HG02852 (cell line): ENCODE data around the gene RBFA.
"Not testable (repeated sequence)": the region's sequence is repeated elsewhere in the genome, so short reads cannot be mapped to it uniquely, and the experiment has no call there.

Source experiments
- ATAC-seq: cut with Tn5 transposase; IDR thresholded peaks from one replicate; pipeline ENCODE4 v1.9.1; 2021; ENCODE audit warnings: mild to moderate bottlenecking, moderate library complexity; ENCODE audit not compliant: unreplicated experiment

Gene RBFA

DNA sequence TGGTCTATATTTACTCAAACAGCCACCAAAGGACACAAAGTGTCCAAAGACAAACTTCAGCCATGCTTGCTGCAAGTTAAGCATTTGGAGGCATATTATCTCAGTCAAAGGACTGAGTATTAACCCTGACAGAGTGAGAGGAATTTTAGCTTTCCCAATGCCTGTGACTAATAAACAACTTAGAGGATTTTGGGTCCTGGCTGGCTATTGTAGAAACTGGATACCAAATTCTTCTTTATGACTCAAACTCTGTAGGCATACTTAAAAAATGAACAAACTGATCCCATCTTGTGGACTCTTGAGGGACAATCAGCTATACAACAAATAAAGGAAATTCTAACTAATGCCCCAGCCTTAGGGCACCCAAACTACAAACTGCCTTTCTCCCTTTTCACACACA is 6.5 kb upstream of the RBFA start:
- not testable (repeated sequence) for ATAC-seq

- ATAC-seq = no peak
Measured at GRCh38 chr18:80029690-80030089, 4.5 kb upstream of the RBFA start.

GRCh38 chr18:80033181-80034067 is 810 bp upstream of the RBFA start:
- ATAC-seq = peak; percentile 40

- ATAC-seq = no peak
Measured at GRCh38 chr18:80034852-80035406, 695 bp downstream of the RBFA start.

DNA sequence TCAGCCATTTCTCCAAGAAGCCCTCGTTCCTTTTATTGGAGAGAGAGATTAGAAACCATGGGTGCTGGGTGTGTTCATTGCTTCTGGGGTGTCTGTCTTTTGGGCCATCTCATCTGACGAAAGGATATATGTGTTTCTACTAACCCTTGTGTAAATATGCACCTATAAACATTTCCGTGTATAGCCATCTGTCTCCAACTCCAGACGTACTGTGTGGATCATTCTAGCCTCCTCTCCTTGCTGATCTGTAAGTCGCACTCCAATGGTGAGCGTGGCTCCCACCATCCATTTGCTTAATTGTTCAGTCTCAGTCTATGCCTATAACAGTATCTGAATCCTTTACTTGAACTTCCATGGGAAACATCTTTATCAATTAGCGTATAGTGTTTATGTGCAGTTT is 1.8 kb downstream of the RBFA start:
- no peak for ATAC-seq

DNA sequence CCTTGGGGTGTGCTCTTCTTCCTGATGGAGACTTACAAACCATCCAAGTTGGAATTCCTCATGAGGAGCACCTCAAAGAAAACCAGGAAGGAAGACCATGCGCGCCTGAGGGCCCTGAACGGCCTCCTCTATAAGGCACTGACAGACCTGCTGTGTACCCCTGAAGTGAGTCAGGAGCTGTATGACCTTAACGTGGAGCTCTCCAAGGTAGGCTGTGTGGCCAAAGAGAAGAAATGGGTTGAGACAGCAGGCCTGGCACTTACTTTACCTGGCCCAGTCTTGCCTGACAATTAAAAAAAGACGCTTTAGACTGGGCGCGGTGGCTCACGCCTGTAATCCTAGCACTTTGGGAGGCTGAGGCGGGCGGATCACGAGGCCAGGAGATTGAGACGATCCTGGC is 3.1 kb downstream of the RBFA start:
- no peak for ATAC-seq

DNA sequence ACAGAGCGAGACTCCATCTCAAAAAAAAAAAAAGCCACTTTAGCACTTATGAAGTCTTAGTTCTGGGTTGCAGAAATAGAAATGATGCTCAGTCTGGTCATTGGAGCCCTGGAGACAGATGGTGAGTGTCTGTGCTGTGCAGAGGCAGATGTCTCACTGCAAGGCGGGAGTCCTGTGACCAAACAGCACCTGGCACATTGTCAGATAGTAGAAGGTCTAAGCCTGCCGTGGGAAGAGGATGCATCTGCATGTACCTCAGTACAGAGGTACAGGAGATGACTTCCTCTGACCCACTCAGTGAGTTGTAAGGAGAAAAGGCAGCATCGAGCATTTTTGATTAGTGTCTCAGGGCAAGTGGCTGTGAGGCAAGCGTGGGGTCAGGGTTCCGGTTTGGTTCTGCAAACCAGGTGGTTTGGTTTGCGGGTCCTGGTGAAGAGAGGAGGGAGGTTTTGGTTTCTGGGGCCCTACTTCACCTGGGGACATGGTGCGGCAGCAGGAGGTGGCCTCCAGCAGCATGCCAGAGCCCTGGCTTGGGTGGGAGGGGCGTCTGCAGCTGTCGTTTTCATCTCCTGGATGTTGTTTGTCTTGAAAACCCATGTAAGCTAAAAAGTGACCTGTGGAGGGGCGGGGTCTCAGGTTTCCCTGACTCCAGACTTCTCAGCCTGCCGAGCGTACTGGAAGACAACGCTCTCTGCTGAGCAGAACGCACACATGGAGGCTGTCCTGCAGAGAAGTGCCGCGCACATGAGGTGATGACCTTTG is 3.8 kb downstream of the RBFA start:
- no peak for ATAC-seq

- no peak for ATAC-seq
Measured at GRCh38 chr18:80040515-80040914, 6.3 kb downstream of the RBFA start.

DNA sequence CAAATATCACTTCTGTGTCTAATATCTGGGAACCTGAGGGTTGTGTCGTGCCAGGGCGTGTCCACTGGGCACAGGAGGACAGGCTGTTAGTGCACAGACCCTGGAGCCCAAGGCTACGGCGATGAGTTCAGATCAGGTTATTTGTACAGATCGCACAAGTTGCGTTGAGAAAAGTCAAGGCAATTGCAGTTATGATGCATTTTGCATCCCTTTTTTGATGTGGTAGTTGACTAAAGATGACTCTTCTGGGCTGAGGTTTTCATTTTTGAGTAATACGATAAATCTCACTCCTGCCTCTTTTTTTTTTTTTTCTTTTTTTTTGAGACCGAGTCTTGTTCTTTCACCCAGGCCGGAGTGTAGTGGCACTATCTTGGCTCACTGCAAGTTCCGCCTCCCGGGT is 7.2 kb downstream of the RBFA start:
- ATAC-seq = no peak

GRCh38 chr18:80042785-80043184 is 8.6 kb downstream of the RBFA start:
- ATAC-seq = no peak

GRCh38 chr18:80044072-80044471 is 9.8 kb downstream of the RBFA start:
- ATAC-seq = no peak

GRCh38 chr18:80046011-80046410 is 11.8 kb downstream of the RBFA start:
- ATAC-seq = no peak

DNA sequence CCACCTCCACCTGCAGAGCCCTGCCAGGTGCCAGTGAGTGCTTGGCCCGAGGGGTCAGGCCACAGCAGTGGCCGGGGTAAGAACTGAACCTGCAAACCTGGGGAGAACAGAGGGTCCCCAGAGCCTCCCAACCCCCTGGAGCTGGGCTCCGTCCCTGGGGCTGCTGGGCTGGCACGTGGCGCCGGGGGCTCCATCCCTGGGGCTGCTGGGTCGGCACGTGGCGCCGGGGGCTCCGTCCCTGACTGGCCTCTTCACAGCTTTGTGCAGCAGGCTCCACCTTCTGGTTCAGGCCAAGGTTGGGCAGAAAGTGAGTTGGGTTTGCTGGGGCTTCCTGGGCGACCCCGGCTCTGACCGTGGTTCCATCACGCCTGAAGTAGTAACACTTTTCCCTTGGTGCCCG is 12.2 kb downstream of the RBFA start:
- ATAC-seq = no peak

DNA sequence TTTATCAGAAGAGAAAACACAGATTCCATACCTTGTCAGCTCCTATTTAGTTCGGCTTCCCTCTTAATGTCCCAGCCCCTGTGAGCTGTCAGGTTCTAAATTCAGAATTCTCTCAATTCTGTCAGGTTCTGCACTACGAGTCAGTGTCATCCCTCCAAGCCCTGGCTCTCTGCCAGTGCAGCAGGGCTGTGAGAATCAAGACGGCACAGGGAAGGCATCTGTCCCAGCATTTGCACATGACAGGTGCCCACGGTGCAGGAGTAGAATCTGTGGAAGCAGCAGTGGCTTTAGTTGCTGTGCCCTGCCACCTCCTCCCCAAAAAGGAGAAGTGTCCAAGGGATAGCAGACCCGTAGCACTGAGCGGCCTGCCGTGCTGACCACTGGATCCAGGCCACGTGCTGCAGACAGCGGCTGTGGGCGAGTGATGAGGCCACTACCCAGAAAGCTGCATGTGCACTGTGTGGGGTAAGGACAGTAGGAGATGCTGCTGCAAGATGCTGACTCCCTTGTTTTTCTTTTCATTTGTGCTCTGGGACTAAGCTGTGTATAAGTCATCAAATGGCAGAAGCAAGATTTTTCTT is 12.8 kb downstream of the RBFA start:
- no peak for ATAC-seq

GRCh38 chr18:80050797-80051196 is 16.6 kb downstream of the RBFA start:
- ATAC-seq = no peak

GRCh38 chr18:80056095-80056494 is 21.9 kb downstream of the RBFA start:
- no peak for ATAC-seq

DNA sequence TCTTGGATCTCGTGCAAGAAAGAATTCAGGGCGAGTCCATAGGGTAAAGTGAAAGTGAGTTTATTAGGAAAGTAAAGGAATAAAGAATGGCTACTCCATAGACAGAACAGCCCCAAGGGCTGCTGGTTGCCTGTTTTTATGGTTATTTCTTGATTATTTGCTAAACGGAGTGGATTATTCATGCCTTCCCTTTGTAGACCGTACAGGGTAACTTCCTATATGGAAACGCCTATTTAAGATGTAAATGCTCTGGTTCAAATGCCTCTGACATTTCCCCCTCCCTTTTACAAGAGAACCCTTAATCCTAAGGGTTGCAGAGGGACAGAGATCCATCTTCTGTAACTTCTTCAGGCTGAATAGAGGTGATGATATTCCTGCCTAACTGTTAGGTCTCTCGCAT is 25.7 kb downstream of the RBFA start:
- ATAC-seq = no peak

GRCh38 chr18:80065705-80066104 is 31.5 kb downstream of the RBFA start:
- no peak for ATAC-seq

DNA sequence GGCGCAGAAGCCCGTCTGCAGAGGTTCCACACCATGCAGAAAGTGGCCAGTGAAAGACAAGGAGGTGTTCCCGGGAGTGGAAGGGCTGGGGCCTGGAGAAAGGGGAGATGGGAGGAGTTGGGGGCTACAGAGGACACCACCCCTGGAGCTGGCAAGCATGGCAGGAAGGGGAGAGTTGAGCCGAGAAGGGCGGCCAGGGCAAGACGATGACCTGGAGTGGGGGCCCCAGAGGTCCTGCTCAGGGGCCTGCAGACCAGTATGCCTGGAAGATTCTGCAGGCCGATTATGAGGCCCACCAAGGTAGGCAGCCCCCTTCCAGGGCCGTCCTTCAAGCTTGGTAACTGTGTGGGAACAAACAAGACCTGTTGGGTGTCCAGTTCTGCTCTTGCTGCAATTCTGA is 33.1 kb downstream of the RBFA start:
- no peak for ATAC-seq

- ATAC-seq = no peak
Measured at GRCh38 chr18:80067897-80068296, 33.7 kb downstream of the RBFA start.

DNA sequence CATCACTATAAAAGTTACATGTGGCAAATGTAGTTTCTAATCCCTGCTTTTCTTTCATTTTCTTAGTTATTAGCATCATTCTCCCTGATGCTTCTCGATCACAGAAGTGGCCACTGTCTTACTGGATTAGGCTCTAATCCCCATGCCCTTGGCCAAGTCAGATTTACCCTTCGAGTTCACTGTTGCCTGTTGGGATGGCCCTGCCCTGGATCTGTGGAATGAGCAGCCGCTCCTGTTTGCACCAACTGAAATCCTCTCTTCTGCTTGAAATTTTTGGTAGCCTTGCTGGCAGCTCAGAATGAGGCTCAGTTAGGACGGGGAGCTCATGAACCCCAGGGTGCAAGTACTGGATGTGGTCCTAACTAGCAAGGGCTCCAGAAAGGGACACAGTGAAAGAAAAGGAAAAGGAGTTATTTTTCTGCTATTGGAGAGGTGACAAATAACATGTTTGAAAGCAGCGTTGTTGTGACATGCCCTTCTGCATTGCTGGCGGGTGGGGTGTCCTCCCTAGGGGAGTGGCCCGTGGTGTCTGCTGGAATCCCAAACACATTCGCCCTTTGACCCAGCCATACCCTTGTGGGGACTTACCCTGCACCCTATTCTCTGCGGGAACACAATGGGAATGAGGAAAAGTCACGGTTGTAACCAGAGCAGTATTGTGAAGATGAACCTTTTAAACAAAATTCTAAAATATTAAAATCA is 34.5 kb downstream of the RBFA start:
- ATAC-seq = no peak
